Activated T-helper 2 cell treated with anti-CD3 and anti-CD28 coated beads, Interferon-gamma antibody, Interleukin-2, Interleukin-4, amounts not matched to agents 10 μg/mL and 5 μg/mL and 100 μg/mL, durations not matched to agents 14 hours and 24 hours and 36 hours (primary cell): ENCODE measurements around the gene ANKRD33. TPM values are rescaled to one million over a fixed set of nuclear protein-coding genes. Genes with fewer than 3 reads are reported as not detected.

Experiments used
- DNase-seq: peaks from one replicate; pipeline ENCODE4 v3.0.0; 2021; ENCODE audit warnings: low spot score
- H3K27ac Mint-ChIP-seq: one replicate; pipeline ENCODE4 v1.8.0; 2021; ENCODE audit warnings: mixed read lengths
- H3K27me3 Mint-ChIP-seq: one replicate; pipeline ENCODE4 v1.8.0; 2021; ENCODE audit warnings: low read depth, mixed read lengths
- H3K36me3 Mint-ChIP-seq: one replicate; pipeline ENCODE4 v1.8.0; 2021; ENCODE audit warnings: low read depth, mixed read lengths
- H3K4me1 Mint-ChIP-seq: one replicate; pipeline ENCODE4 v1.8.0; 2021; ENCODE audit warnings: low read depth, mixed read lengths
- H3K4me3 Mint-ChIP-seq: one replicate; pipeline ENCODE4 v1.8.0; 2021; ENCODE audit warnings: low read depth, mild to moderate bottlenecking, moderate library complexity, mixed read lengths
- H3K9me3 Mint-ChIP-seq: one replicate; pipeline ENCODE4 v1.8.0; 2021; ENCODE audit warnings: mixed read lengths
- intact Hi-C: fragments of 100-400 bp; cut with micrococcal nuclease; formaldehyde crosslinking; loops from one replicate; pipeline ENCODE4 v1.15.1; 2023
- total RNA-seq: library from RNA; stranded (reverse); gene quantifications from 2 replicates; pipeline ENCODE4 v1.2.3, GENCODE V29; 2022

ANKRD33 gene
- total RNA-seq, 1 donor from 2014 or later = not detected

- no peak overlapping the region for H3K4me3 Mint-ChIP-seq
- no peak overlapping the region for H3K27ac Mint-ChIP-seq
- peaks cover 13% of the 10 kb centered on the region for H3K4me1 Mint-ChIP-seq
- no peaks in the 10 kb centered on the region for H3K36me3 Mint-ChIP-seq
- DNase-seq = no peak
- peaks cover 7% of the 10 kb centered on the region for H3K9me3 Mint-ChIP-seq
- intact Hi-C loops = no loop called here
- peaks cover 4% of the 10 kb centered on the region for H3K27me3 Mint-ChIP-seq
Measured at GRCh38 chr12:51889216-51890132, 1.6 kb downstream of the ANKRD33 start.

- H3K4me1 Mint-ChIP-seq = peaks cover 10% of the 10 kb centered on the region
- intact Hi-C loops = no loop called here
- H3K27ac Mint-ChIP-seq = no peak overlapping the region
- peaks cover 4% of the 10 kb centered on the region for H3K27me3 Mint-ChIP-seq
- no peak overlapping the region for H3K4me3 Mint-ChIP-seq
- H3K36me3 Mint-ChIP-seq = no peaks in the 10 kb centered on the region
- peaks cover 3% of the 10 kb centered on the region for H3K9me3 Mint-ChIP-seq
- DNase-seq = no peak
Measured at GRCh38 chr12:51890133-51890464, 2.2 kb downstream of the ANKRD33 start.

- Mint-ChIP-seq H3K36me3 (no peaks in the 10 kb centered on the region), H3K9me3 (no peaks in the 10 kb centered on the region), H3K27me3 (peaks cover 4% of the 10 kb centered on the region), H3K27ac (no peak overlapping the region), H3K4me3 (no peak overlapping the region), H3K4me1 (peaks cover 9% of the 10 kb centered on the region)
- intact Hi-C loops = no loop called here
- no peak for DNase-seq
Measured at GRCh38 chr12:51890511-51891171, 2.7 kb downstream of the ANKRD33 start.

GRCh38 chr12:51891843-51892242 lies 3.9 kb downstream of the ANKRD33 start:
- no peaks in the 10 kb centered on the region for H3K36me3 Mint-ChIP-seq
- no peak overlapping the region for H3K27ac Mint-ChIP-seq
- H3K9me3 Mint-ChIP-seq = no peaks in the 10 kb centered on the region
- H3K27me3 Mint-ChIP-seq = peaks cover 4% of the 10 kb centered on the region
- no peaks in the 10 kb centered on the region for H3K4me1 Mint-ChIP-seq
- intact Hi-C loops = no loop called here
- H3K4me3 Mint-ChIP-seq = no peak overlapping the region
- DNase-seq = no peak

- Mint-ChIP-seq H3K27ac (no peak overlapping the region), H3K4me1 (no peaks in the 10 kb centered on the region), H3K27me3 (peaks cover 4% of the 10 kb centered on the region), H3K36me3 (no peaks in the 10 kb centered on the region), H3K9me3 (no peaks in the 10 kb centered on the region), H3K4me3 (no peak overlapping the region)
- DNase-seq = no peak
- intact Hi-C loops = no loop called here
Measured at GRCh38 chr12:51893786-51894185, 5.9 kb downstream of the ANKRD33 start.

- H3K4me3 Mint-ChIP-seq = no peak overlapping the region
- H3K27me3 Mint-ChIP-seq = peaks cover 4% of the 10 kb centered on the region
- no peaks in the 10 kb centered on the region for H3K4me1 Mint-ChIP-seq
- no peak for DNase-seq
- intact Hi-C loops = no loop called here
- H3K9me3 Mint-ChIP-seq = no peaks in the 10 kb centered on the region
- H3K27ac Mint-ChIP-seq = no peak overlapping the region
- no peaks in the 10 kb centered on the region for H3K36me3 Mint-ChIP-seq
Measured at GRCh38 chr12:51895378-51896135, 7.7 kb downstream of the ANKRD33 start.

GRCh38 chr12:51896236-51896635 lies 8.3 kb downstream of the ANKRD33 start:
- Mint-ChIP-seq H3K4me3 (no peak overlapping the region), H3K4me1 (no peaks in the 10 kb centered on the region), H3K27ac (no peak overlapping the region), H3K36me3 (no peaks in the 10 kb centered on the region), H3K27me3 (peaks cover 4% of the 10 kb centered on the region), H3K9me3 (no peaks in the 10 kb centered on the region)
- intact Hi-C loops = no loop called here
- DNase-seq = no peak

- H3K27ac Mint-ChIP-seq = no peak overlapping the region
- intact Hi-C loops = no loop called here
- peaks cover 6% of the 10 kb centered on the region for H3K27me3 Mint-ChIP-seq
- no peak overlapping the region for H3K4me3 Mint-ChIP-seq
- no peaks in the 10 kb centered on the region for H3K4me1 Mint-ChIP-seq
- H3K36me3 Mint-ChIP-seq = no peaks in the 10 kb centered on the region
- DNase-seq = no peak
- H3K9me3 Mint-ChIP-seq = no peaks in the 10 kb centered on the region
Measured at GRCh38 chr12:51897181-51897580, 9.3 kb downstream of the ANKRD33 start.

GRCh38 chr12:51898506-51898905 lies 10.6 kb downstream of the ANKRD33 start:
- DNase-seq = no peak
- H3K4me3 Mint-ChIP-seq = no peak overlapping the region
- H3K36me3 Mint-ChIP-seq = no peaks in the 10 kb centered on the region
- H3K27ac Mint-ChIP-seq = no peak overlapping the region
- H3K9me3 Mint-ChIP-seq = no peaks in the 10 kb centered on the region
- peaks cover 2% of the 10 kb centered on the region for H3K27me3 Mint-ChIP-seq
- intact Hi-C loops = no loop called here
- H3K4me1 Mint-ChIP-seq = no peaks in the 10 kb centered on the region

GRCh38 chr12:51898937-51899336 lies 11.0 kb downstream of the ANKRD33 start:
- H3K27me3 Mint-ChIP-seq = peaks cover 5% of the 10 kb centered on the region
- no peak for DNase-seq
- no peaks in the 10 kb centered on the region for H3K36me3 Mint-ChIP-seq
- H3K4me1 Mint-ChIP-seq = no peaks in the 10 kb centered on the region
- H3K9me3 Mint-ChIP-seq = no peaks in the 10 kb centered on the region
- no peak overlapping the region for H3K27ac Mint-ChIP-seq
- H3K4me3 Mint-ChIP-seq = no peak overlapping the region
- intact Hi-C loops = no loop called here

GRCh38 chr12:51900323-51900889 lies 12.5 kb downstream of the ANKRD33 start:
- peaks cover 11% of the 10 kb centered on the region for H3K27me3 Mint-ChIP-seq

GRCh38 chr12:51901121-51901817 lies 13.4 kb downstream of the ANKRD33 start:
- H3K27me3 Mint-ChIP-seq = peaks cover 15% of the 10 kb centered on the region
- no peak overlapping the region for H3K27ac Mint-ChIP-seq
- DNase-seq = no peak
- H3K4me3 Mint-ChIP-seq = no peak overlapping the region
- H3K9me3 Mint-ChIP-seq = no peaks in the 10 kb centered on the region
- no peaks in the 10 kb centered on the region for H3K4me1 Mint-ChIP-seq
- intact Hi-C loops = no loop called here
- no peaks in the 10 kb centered on the region for H3K36me3 Mint-ChIP-seq

More at GRCh38 chr12:51900323-51900889, 12.5 kb downstream of the ANKRD33 start:
- intact Hi-C loops = no loop called here
- Mint-ChIP-seq H3K36me3 (no peaks in the 10 kb centered on the region), H3K27ac (no peak overlapping the region), H3K9me3 (no peaks in the 10 kb centered on the region), H3K4me1 (no peaks in the 10 kb centered on the region), H3K4me3 (no peak overlapping the region)
- no peak for DNase-seq
